Activated CD8-positive, alpha-beta memory T cell treated with anti-CD3 and anti-CD28 coated beads for 48 hours (primary cell): ENCODE measurements around the gene TRIM63.

ENCODE experiments used
- DNase-seq, 3 experiments: peaks; one replicate each; pipeline ENCODE4 v3.0.0-alpha.2; 2020; ENCODE audit warnings: low read depth in 2 of 3, low spot score in 2 of 3

Gene TRIM63

DNA sequence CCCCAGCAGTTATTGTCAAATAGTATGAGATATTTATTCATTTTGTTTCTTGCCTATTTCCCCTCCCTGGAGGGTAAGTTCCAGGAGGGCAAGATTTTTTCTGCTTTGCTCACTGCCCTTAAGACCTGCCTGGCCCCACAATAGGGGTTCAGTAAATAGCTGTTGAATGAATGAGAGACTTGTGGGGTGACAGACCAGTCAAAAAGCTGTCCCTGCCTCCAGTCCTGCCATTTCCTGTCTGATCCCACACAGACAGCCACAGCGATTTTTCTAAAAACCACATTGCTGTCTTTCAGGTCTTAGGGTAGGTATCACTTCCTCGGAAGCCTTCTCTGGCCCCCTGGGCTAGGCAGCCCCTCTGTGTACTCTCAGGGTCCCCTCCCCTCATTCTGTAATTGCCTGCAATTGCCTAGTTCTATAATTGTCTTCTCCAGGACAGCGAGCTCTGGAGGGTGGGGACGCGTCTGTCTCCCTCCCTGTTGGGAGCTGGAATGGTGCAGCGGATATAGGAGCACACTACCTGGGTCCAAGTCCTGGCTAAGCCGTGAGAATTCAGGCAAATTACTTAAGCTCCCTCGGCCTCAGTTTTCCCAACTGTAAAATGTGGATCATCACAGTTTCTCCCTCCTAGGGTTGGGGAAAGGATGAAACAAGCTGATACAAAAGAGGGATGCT lies 47.7 kb downstream of the TRIM63 start:
- no peak for DNase-seq

- no peak for DNase-seq
Observed at GRCh38 chr1:26017606-26018005, 49.8 kb downstream of the TRIM63 start.

DNA sequence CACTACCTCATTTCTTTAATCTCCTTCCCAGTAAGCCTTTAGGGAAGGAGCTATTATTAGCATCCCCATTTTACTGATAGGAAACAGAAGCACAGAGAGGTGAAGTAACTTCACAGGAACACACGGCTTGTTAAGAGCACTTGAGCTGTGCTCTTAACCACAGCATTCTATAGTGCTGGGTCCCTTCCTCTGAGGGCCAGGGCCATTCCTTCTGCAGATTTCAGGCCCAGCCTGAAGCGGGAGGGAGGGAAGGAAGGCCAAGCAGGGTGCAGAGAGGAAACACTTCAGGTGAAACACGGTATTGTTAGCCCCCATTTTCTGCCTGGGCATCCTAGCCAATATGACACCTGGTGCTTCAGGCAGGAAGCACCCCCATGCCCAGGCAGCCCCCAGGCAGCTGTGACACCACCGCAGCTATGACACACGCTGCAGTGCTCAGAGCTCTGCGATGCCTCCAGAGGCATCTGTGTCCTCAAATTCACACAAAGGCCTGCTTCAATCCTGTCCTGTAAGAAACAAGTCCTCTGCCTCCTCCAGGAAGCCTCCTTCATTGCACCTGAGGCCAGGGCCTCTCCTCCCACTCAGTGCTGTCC lies 50.4 kb downstream of the TRIM63 start:
- no peak for DNase-seq

DNA sequence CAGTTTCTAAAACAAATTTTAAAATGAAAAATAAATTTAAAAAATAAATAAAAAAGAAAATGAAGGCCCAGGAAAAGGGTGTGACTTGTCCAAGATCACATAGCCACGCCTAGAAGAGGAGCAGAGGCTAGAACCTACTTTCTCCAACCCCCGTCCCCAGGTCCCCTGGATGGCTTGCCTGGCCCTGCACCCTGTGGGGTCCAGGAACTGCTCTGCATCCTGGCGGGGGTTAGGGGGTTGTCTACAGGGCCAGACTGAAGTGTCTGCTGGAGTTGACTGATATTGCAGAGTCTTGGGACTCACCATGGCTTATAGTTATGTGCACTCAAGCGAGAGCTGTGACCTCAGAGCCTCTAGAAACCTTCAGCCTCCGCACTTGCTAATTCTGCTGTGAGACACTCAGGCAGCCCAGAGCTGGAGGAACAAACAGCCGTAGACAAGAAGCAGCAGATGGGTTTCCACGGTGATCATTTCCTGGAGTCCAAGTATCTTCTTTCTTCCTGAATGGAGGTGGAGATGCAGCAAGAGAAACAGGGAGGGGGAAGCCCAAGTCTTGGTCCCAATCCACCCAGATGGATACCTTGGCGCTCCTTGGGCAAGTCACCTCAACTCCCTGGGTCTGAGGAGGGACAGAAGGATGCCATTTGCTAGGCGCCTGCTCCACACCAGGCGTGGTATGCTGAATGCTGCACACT lies 51.0 kb downstream of the TRIM63 start:
- no peak for DNase-seq

- DNase-seq, result no peak
Observed at GRCh38 chr1:26015358-26015757, 52.1 kb downstream of the TRIM63 start.

- no peak for DNase-seq
Observed at GRCh38 chr1:26014179-26014578, 53.3 kb downstream of the TRIM63 start.

- no peak for DNase-seq
Observed at GRCh38 chr1:26012864-26013263, 54.6 kb downstream of the TRIM63 start.

- DNase-seq, result no peak
Observed at GRCh38 chr1:26010825-26011224, 56.6 kb downstream of the TRIM63 start.

DNA sequence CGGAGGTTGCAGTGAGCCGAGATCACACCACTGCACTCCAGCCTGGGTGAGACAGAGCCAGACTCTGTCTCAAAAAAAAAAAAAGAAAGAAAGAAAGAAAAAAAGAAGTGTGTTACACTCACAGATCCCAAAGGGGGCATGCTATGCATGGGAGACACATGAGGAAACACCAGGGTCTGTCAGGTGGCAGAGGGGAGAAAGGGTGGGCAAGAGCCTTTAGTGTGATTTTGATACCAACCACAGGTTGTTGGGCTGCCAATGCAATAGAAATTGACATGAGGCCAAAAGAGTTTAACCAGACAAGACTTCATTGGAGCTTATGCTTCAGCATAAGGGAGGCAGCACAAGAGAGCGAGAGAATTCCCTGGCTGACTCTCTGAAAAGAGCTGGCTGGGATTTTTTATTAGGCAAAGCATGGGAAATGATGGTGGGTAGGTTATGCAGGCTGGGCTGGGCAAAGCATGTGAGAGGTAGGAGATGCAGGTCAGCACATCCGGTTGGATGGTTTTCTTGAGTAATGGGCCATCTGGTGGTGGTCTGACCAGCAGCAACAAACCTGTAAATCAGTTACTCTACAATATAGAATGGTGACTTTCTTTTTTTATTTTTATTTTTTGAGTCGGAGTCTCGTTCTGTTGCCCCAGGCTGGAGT lies 57.5 kb downstream of the TRIM63 start:
- DNase-seq, result no peak

- no peak for DNase-seq
Observed at GRCh38 chr1:26006710-26007109, 60.7 kb downstream of the TRIM63 start.

- DNase-seq, result no peak
Observed at GRCh38 chr1:26005434-26006105, 61.9 kb downstream of the TRIM63 start.

GRCh38 chr1:26003756-26004155 lies 63.7 kb downstream of the TRIM63 start:
- DNase-seq, result no peak

GRCh38 chr1:26003262-26003661 lies 64.2 kb downstream of the TRIM63 start:
- DNase-seq, result no peak
